RKO (cell line): ENCODE measurements around the gene DGKI.

Experiments
- DNase-seq: peaks from one replicate; pipeline ENCODE4 v3.0.0-alpha.2; 2016; ENCODE audit warnings: low spot score

Gene DGKI

DNA sequence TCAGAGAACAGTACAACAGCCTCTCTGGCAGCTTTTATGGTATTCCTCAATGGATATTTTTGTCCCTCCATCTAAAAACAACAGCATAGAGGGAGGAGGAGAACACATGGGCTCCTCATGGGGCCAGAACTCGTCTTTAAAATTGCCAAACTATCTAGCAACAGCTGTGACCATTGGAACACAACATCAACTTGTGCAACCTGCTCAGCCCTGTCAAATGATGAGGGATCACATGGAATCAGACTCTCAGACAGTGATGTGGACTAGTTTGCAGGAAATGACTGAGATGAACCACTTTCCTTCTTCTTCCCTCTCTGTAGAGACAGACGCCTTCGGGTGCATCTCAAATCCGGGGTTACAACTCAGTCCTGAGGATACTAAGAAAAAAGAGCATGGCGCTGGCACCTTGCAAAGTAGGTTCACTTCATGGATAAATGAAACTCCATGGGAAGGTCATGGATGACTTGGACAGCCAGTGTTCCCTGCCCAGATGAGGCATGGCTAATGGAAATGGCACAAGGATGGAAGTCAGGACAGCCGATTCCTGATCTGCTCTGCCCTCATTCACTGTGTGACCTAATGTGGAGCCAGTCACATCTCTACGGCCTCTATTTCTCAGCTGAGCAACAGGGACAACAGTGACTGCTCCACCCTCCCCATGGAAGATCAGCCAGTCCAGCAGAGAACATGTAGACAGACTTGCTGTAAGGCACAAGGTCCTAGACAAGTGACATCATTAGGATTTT, 24.6 kb upstream of the DGKI start:
- no peak for DNase-seq

DNA sequence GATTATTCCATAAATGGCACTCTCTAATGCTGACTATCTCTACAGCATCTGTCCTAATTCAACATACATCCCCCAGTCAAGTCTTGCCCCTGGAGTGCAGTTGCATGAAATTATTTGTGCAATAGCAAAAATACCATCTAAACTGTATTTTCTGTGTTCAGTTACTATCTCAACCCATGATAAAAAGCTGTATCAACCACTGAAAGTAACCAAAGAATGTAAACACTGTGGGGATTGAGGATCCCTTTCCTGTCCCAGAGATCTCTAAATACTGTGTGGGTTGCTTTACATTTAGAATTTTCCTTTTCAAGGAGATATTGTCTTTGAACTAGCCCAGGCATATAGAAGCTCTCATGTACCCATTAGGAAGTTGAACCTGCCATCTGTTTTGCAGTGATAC, 23.9 kb upstream of the DGKI start:
- DNase-seq, result no peak

DNA sequence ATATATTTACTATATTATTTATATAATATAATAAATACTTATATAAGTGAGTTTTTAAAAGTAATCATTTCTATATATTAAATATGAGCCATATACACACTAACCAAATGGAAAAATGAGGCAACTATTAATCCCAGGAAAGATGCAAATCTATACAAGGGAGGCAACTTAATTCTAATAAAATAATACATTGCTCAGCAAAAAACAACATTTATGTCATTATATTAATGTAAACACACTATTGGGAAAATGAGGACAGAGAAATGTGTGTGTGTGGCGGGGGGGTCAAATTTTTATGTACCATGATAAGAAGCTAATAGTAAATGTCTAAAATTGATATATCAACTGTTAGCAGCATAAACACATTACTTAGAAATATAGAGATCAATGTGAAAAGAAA, 23.3 kb upstream of the DGKI start:
- DNase-seq, result no peak

DNA sequence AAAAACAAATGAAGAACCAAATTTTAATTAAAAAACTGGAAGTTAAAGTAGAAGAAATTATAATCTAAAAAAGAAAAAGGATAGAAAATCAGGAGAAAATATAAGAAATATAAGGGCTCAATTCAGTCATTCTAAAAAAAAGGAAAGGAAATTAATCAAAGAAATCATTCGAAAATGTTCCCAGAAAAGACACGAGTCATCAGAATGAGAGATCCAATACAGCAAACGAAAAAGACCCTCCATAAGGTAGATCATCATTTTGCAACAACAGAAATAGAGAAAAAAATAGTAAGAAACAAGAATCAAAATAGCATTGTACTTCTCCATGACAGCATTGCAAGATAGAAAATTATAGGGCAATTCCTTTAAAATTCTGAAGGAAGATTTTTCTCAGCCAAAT, 22.5 kb upstream of the DGKI start:
- no peak for DNase-seq

DNA sequence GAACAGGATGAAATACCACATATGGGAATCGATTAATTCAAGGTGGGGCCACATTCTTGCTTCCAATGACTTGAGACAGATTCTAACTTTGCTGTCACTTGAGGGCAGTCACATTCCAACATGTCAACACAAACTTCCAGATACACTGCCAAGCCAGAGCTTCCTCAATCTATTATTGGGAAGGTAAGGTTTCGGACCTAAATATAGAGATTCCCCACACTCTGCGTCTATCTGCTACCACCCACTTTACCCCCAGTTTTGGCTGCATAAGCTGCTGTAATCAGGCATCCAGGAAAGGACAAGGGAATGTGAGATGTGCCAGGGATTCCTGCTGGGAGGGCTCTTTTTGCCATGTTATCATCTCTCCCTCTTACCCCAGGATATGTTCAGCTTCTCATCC, 20.5 kb upstream of the DGKI start:
- DNase-seq, result no peak

DNA sequence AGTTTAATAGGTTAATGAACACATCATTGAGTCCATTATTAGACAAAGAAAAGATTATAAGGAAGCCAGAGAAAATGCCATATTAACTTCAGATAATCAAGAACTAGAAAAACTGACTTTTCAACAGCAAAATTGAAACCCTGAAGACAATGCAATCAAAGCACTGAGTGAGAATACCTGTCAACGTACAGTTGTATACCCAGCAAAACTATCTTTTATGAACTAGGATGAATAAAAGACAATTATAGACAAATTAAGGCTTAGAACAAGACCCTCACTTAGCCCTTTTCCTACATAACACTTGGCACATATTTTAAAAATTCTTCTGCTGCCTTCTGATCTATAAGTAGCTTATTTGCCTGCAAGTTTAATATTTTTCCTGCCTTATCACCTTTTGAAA, 19.0 kb upstream of the DGKI start:
- DNase-seq, result no peak

DNA sequence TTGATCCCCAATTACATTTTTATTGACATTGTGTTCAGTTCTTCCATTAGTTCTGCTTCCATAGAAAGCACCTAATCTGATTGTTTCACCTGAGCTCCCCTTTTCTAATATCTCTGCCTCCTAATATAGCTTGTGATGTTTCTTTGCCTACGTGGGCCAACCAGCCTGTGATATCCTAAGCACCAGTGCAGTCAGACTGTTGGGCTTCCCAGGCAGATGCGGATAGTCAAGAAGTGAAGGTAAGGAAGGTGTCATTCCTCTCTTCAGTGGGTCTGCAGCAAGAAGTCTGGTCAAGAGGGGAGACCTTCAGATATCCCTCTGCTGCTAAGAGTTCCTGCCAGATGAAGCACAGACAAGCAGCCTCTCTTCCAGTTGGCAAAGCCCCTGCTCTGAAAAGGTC, 16.2 kb upstream of the DGKI start:
- DNase-seq, result no peak

DNA sequence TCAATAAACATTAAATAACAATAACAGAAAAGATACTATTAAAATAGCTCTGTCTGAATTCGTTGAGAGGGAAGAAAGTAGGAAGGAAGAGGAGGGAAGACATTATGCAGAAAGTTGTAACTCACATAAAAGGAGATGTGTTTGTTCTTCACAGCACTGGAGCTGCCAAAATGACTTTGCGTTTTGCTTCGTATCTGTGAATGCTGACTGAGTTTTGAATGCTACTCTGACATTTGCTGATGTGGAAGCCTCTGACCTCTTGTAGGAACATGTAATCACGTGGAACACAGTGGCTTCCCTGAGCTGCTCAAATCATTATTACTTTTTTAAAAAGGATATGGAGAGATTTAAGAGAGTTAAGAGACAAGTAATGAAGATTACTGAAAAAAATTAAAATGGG, 15.6 kb upstream of the DGKI start:
- DNase-seq, result no peak

DNA sequence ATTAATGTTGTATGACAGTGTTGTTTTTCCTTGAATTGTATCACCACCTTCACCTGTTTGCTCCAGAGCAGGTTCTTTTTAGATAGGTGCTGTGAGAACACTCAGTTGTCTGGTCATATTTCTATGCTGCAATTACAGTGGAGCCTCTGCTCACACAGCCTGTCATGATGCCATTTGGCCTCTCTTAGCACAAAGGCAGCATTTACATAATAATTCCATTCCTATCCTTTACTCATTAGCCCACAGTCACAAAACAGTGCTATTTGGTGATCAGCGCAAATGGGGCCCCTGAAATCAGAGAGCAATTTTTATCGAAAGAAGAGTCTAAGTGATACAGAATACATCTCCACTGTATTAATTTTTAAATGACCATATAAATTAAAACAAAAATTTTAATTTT, 13.8 kb upstream of the DGKI start:
- DNase-seq, result no peak

DNA sequence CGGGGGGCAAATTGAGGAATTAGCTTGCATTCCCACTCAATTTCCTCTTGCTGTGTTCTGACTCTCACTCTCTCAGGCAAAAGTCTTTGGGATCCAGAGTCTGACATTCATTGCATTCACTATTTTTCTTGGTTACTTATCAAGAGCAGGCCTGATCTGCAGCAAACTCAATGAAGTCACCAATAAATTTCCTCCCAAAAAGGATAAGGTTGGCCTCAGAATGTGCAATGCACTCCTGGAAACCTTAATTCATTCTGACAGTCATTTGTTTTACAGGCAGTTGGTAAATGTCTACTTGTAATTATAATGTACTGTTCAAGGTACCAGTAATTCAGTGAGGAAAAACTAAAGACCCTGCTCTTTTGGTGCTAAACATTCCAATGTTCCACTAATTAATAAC, 6.3 kb upstream of the DGKI start:
- no peak for DNase-seq

DNA sequence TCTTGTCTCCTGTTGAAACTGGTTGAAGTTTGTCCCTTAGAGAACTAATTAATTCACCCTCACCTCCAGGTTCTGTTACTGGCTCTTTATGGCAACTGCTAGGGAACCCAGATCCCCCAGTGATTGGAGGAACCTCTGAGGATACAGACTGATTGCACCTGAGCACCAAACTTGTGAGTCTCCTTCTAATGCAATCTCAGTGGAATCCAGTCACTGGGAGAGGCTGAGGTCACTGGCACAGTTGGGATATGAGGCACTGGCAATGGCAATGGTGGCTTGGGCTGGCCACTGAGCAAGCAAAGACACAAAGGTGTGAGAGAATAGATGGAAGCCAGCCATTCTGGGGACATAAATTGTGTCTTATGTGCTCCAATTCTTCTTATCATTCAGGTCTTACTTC, 5.3 kb upstream of the DGKI start:
- no peak for DNase-seq

DNA sequence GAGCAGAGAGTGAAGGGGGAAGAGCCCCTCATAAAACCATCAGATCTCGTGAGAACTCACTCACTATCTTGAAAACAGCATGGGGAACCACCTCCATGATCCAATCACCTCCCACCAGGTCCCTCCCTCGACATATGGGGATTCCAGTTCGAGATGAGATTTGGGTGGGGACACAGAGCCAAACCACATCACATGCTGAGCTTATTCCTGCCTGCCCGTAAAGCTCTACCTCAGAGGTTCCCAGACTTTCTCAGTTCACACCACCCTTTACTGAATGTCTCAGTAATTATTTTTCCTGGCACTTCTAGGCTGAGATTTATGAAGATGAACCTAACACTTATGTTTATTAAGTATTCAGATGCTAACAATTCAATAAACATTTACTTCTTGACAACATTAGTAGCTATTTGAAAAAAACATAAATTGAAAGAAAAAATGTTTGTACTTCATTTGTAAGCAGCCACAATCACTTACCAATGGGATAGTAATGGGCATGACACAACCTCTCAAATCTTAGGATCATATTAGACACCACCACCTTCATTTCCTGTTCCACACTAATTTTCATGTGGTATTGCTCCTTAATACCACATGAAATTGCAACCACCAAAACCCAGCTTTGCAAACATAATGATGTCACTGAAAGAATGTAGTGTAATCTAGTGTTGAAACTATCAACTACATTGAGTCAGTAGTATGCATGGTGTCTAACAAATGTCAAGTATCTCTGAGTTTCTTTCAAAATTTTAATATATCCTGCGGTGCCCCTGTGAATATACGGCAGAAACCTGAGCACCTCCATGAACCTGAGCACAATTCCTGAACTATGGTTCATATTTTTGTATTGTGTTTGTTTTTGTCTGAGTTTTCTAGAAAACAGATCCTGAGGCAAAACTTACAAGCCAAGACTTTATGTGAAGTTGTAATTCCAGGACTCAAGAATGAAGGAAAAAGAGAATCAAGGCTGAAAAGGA, 4.5 kb upstream of the DGKI start:
- DNase-seq, result no peak

DNA sequence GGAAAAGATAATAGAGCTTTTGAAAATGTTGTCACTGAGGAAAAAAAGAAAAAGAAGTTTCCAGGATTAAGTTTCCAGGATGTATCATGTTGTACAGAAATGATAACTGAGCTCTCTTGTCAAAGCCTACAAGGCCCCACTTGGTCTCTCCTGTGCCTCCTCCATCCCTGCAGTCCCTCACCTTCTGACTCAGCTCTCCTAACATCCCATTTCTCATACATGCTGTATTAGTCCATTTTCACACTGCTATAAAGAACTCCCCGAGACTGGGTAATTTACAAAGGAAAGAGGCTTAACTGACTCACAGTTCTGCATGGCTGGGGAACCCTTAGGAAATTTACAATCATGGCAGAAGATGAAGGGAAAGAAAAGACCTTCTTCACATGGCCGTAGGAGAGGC, 3.8 kb upstream of the DGKI start:
- no peak for DNase-seq

DNA sequence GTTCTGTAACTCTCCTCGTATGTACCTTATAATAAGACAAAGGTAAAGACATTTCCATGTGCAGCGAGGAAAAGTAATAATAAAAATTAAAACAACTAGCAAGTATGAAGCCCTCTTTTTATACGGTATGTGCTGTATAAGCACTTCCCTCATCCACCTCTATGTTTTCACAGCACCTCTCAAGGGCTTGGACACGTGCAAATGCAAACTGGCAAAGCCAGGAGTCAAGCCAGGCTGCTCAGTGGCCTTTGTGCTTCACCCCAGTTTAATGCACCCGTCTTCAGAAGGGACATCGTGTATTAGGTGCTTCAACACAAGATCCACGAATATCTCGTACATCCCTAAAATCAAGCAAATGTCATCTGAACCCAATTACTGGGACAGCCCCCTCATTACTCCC, 1.3 kb upstream of the DGKI start:
- no peak for DNase-seq

DNA sequence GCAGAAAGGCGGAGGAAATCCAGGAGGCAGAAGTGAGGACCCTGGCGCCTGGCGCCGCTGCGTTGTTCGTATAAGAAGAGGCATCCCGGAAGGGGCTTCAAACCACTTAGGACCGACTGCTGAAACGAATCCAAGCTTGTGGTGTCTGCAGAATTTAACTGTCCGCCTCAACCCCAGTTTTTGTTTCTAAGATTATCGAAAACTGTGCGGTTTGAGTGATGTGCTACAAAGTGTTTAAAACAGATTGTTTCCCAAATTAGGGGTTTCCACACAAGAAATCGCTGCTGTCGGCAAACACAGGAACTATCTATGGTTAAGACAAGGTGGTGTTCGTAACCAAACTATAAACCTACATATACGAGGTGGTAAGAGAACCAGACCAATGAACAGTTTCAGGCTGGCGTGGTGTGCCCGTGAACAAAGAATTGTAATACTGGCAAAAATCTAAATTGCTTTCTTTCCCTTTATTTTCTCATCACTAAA, 835 bp upstream of the DGKI start:
- DNase-seq, result no peak

DNA sequence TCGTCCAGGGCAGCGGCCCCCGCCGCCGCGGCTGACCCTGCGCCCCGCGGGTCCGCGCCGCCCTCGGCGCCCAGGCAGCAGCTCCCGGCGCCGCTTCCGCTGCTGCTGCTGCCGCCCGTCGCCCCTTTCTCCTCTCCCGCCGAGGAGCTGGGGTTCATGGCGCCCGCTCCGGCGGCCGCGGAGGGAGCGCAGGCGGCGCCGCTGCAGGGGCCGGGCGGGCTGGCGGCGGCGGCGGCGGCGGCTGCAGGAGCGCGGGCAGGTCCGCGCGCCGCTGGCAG, 286 bp downstream of the DGKI start:
- no peak for DNase-seq

DNA sequence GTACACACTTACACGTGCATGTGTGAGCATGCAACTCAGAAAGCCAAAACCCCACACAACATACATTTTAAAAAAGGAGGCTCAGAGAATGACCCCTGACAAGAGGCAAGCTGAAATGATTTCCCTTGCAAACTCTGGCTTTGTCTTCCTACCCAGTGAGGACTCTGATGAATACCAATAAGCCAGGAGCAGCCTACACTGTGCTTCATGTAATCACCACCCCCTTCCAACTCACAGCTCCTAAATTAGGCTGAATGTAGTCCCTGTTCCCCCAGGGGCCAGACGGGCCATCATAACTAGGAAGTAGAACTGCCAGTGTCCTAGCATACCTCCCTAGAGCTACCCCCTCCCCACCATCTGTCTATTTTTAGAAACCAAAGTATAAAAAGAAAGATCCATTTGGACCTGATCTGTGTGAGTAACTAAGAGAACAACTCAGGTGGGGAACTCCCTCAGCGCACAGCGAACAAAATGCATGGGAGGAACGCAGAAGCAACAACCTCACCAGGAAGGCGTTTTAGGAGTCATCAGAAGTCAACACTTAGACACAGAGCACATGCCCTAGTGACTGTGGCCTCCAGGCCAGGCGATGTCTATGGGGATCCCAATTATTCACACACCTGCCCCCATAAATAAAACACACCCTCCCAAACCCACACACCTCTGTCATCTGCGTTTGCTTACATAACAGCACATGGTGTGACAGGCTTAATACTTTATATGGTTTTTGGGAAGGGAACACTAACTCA, 1.9 kb downstream of the DGKI start:
- DNase-seq, result no peak

DNA sequence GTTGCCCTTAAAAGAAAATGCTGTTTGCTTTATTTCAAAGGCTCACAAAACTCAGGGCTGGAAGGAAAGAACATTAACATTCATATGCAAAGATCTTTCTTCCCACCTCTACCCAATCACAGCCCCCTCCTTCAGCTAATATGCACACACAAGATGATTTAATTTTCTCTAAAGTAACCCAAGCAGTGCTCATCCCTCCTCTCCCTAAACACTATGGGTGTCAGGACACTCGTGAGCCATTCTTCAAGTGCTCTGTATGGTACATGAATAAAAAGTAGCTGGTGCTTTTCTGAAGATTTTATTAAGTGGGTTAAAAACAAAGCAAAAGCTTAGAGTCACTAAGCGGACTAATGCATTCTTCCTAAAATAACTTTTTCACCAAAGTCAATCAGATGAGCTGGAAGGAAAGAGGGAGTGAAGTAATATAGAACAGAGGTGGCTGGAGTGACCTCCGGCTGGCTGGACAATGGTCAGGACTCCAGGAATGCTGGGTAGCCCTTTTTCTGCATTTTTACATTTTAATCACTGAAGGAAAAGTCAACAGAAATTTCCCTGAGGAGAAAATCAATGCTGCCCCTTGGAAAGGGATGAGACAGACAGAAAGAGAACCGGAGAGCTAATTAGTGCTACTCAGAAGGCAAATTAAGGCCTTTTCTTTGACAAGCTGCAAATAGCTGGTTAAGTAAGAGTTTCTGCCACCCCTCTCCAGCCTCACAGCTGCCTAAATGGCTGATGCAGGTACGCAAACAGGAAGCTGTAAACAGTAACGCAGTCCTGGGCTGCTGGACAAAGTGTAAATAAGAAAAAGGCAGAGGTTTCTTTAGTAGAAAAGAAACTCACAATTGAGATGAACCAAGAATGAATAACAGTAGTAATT, 6.6 kb downstream of the DGKI start:
- no peak for DNase-seq

DNA sequence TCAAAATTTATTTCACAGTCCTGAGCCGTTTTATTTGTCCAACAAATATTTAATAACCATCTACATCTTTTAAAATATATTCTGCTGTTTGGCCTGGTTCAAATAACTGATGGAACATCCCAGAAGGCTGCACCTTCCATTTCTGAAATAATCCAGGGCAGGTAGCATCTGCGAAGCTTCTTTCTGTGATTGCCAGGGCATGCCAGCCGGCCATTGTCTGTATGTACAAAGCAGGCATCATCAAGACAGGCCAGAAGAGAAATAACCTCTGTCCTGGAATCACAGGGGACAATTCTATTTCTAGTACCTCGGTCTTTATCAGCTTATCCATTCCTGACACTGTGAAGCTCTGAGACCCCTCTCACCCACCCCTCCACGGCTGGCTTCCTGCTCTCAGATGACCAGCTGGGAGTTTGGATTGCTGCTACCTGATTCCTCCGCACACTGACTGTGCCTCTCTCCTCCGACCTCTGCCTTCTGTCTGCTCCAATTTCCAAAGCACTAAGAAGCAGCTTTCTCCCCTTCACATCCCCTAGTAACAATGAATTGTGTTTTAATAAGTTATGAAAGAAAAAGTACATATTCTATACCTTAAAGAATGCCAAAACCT, 8.0 kb downstream of the DGKI start:
- DNase-seq, result no peak

DNA sequence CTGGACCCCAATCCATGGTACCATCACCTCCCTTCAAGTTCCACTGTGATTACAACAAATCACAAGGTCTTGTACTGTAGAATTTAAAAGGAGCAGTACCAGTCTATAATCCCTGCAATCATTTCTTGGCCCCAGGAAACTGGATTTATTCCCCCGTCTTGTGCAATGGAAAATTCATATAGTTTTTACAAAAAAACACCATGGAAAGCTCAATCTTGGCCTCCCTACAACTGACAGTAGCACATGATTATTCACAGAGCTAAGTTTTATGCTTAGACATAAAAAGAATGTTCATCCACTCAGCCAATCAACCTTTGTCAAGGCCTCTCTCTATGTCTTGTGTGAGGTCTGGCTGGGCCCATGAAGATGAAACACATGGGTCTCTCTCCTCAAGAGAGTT, 10.2 kb downstream of the DGKI start:
- DNase-seq, result no peak

DNA sequence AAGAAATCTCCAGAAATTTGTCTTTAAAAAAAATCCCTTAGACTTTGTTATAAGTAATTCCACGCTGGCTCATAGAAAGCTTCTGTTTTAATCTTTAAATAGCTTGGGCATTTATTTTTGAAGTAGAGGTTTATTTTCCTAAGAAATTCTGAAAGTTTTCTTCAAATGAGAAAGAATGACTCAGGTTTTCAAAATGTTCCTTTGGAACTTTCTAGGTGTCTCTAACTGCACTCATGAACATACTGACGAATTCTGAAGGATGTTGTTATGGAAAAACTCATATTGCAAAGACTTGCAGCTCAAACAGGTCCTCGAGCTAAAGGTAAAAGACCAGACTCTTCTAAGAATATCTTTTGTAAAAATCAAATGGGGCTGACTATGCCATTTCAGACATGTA, 10.7 kb downstream of the DGKI start:
- no peak for DNase-seq
